Activated T-cell treated with anti-CD3 and anti-CD28 coated beads, Interleukin-2, amount 50 U/mL, for 48 hours (primary cell): Measurements from ENCODE around the gene IGSF10.

ENCODE experiments used
- DNase-seq, 2 experiments: peaks; one replicate each; pipeline ENCODE4 v3.0.0-alpha.2; 2020

The IGSF10 gene

DNA sequence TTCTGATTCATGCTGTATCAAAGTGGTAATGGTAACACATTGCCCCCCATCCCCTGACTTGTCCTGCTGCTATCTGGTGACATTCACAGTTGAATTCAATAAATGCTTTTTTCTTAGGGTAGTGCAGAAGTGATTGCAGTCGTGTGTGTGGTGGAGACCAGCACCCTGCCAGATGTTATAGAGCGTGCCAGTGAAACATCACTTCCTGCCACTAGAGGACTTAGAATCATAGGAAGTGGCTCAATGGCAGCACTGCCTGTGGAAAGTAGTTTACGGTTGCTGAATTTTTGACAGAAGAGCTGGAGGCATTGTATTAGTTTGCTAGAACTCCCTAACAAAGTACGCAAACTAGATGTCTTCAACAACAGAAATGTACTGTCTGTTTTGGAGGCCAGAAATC, 38.9 kb downstream of the IGSF10 start:
- no peak for DNase-seq

DNA sequence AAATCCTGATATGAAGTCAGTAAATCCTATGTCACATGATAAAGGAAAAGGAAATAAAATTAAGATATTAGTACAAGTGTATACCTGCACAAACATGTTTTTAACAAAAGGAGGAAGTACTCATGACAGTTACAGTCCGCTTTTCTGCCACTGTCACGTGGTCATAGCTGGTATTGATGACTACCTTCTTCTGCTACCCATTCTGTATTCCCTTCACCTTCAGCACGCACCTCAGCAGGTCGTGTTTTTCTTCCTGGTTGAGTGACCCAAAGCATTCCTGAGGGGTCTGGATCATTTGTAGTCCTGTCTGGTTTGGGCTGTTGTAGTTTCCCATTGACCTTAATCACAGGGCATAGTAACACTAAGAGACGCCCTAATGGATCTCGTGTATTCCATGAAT, 41.1 kb downstream of the IGSF10 start:
- DNase-seq = no peak

DNA sequence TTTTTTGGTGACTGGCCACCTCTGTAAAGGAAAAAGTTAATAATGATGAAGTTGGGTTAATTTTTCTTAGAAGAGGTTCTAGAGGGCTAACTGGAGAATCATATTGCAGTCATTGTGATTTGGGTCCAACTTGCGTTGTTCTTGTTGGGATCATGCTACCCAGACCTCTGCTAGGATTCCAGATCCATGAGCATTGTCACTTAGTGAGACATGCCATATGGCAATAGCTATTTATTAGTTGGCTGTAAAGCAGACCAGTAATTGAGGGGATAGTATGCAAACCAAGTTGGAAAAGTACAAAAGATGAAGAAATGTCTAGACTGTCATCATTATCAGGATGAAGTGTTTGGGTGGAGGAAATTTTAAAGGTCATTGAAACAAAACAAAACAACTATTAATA, 45.6 kb downstream of the IGSF10 start:
- DNase-seq = no peak

DNA sequence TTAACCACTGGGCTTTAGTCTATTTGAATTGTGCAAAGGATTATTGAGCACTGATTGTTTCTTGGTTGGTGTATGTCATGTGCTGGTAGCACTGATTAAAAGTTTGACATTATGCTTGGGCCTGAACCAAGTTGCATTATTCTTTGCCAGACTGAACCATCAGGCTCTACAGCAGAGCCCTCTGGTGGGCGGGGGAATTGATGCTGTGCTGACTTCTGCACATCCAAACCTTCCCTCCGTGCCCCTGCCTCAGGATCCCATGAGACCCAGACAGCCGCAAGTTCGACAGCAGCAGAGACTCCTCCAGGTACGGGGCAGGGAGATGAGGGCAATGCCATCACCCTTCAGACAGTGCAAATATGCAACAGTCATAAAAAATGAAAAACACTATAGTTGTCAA, 47.9 kb downstream of the IGSF10 start:
- DNase-seq = no peak
